Choroid plexus epithelial cell (primary cell): ENCODE data around the gene PAM.

Experiments
- DNase-seq: peaks from one replicate; pipeline ENCODE4 v3.0.0-alpha.2; 2010; ENCODE audit warnings: low read depth
- H3K4me3 ChIP-seq: 2 replicates; pipeline ENCODE4 v1.5.1; 2011; ENCODE audit warnings: low read depth, mild to moderate bottlenecking, control low read depth, low read length, moderate library complexity
- CTCF ChIP-seq: conservative IDR thresholded peaks from 2 replicates; pipeline ENCODE4 v1.5.1; 2011; ENCODE audit warnings: low read depth, mild to moderate bottlenecking, control low read depth, inconsistent platforms, low read length, moderate library complexity

Gene PAM

GRCh38 chr5:102754767-102755431, at the start of gene PAM:
PAM (plus strand) TSS chr5:102755305; CDS start chr5:102866196, 110,891 bp downstream.
- no peak for TF ChIP-seq CTCF
- peak; percentile 64 for DNase-seq
- H3K4me3 ChIP-seq: peak within 1 kb of the TSS; percentile 70

GRCh38 chr5:102711525-102712385, 43.4 kb upstream of the PAM start:
- no peak overlapping the region for H3K4me3 ChIP-seq
- no peak for TF ChIP-seq CTCF
- no peak for DNase-seq

- H3K4me3 ChIP-seq: no peak overlapping the region
- no peak for DNase-seq
- no peak for TF ChIP-seq CTCF
Observed at GRCh38 chr5:102713278-102713677, 41.8 kb upstream of the PAM start.

- no peak for TF ChIP-seq CTCF
- no peak overlapping the region for H3K4me3 ChIP-seq
- DNase-seq: peak; percentile 9
Observed at GRCh38 chr5:102713682-102714231, 41.3 kb upstream of the PAM start.

GRCh38 chr5:102715082-102715807, 39.9 kb upstream of the PAM start:
- TF ChIP-seq CTCF: no peak
- no peak overlapping the region for H3K4me3 ChIP-seq
- peak; percentile 96 for DNase-seq

GRCh38 chr5:102716017-102716416, 39.1 kb upstream of the PAM start:
- no peak for DNase-seq
- no peak overlapping the region for H3K4me3 ChIP-seq
- TF ChIP-seq CTCF: no peak
